ENCODE measurements around the gene IFI27L1.
"Not testable (repeated sequence)": the region's sequence is repeated elsewhere in the genome, so short reads cannot be mapped to it uniquely, and the experiment has no call there.

The IFI27L1 gene

DNA sequence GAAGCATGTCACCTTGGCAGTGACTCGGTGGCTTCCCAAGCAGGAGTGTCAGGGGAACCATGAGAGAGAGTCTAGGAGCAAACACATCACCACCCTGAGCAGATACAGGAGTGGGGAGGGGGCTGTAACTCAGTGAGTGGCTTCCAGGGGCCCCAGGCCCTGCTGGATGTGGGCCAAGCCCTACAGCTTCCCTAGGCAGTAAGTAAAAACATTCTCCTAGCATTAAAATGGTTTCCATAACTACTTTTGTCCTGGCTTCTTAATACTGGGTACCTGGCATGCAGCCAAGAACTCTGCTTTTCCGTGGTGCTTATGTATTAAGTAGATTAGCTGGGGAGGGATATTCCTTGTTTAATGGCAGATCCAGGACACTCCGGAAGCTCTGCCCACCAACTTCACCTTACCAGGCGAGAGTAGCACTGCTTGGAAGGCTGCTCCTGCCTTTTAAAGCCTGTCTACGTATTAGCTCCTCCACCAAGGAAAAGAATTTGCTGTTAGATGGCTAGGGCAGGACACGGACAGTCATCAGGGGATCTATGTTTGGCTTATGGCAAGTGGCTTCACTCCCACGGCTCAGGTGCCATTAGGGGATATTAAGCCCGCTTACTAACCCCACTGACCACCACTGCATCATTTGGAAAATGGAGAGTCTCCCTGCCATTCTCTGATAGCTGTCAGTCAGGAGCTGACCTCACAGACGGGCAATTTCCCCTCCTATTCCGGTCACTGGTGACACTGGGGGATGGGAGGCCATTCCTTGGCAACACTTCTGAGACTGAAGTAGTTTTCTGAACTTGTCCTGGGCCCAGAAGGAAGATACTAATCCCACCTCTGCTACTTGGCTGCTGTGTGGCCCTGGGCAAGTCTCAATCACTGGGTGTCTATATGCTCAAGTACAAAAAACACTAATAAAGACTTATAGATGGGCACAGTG is 32.2 kb upstream of the IFI27L1 start:
- DNase-seq, result peak; percentile 80

DNA sequence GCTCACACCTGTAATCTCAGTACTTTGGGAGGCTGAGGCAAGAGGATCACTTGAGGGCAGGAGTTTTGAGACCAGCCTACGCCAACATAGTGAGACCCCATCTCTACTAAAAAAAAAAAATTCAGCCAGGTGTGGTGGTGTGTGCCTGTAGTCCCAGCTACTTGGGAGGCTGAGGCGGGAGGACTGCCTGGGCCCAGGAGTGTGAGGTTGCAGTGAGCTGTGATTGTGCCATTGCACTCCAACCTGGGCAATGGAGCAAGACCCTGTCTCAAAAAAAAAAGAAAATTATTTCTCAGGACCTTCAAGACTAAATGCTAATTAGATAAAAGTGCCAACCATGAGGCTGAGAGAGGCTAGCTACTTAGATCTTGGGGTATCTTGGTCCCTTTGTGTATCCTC is 31.5 kb upstream of the IFI27L1 start:
- DNase-seq, result no peak

- no peak for DNase-seq
Observed at GRCh38 chr14:94050231-94050880, 30.8 kb upstream of the IFI27L1 start.

DNA sequence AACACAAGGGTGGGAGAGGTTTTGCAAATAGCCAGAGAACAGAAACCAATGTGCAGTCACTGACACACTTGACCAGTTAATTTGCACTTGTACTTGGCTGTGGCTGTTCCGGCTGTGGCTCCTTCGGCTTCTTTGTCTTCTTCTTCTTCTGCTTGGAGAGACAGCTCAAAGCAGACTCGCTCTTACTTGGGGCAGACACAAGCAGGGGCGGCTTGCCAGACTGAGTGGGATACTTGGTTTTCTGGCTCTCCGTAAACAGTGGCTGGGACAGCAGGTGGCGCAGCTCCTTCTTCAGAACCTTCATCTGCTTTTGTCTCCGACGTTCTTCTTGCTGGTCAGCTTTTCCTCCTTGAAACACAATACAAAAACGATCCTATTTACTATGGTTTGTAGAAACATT is 30.0 kb upstream of the IFI27L1 start:
- no peak for DNase-seq

- no peak for DNase-seq
Observed at GRCh38 chr14:94051779-94052178, 29.3 kb upstream of the IFI27L1 start.

DNA sequence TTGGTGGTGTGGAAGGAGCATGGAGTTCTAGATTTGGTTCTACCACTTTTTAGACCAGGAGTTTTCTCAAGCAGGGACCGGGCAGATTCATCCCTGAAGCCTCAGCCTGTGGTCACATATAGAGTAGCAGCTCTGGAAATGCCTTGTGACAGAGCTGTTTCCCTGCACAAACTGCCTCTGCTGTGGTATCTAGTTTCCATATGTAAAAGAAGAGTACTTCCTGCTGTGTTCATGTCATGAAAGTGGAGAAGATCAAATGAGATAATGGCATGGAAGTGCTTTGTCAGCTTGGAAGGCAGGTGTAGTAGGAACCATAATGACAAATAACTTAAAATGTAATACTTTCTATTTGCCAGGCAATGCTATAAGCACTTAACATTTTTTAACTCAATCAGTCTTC is 28.9 kb upstream of the IFI27L1 start:
- DNase-seq, result no peak

GRCh38 chr14:94052662-94053061 is 28.4 kb upstream of the IFI27L1 start:
- no peak for DNase-seq

DNA sequence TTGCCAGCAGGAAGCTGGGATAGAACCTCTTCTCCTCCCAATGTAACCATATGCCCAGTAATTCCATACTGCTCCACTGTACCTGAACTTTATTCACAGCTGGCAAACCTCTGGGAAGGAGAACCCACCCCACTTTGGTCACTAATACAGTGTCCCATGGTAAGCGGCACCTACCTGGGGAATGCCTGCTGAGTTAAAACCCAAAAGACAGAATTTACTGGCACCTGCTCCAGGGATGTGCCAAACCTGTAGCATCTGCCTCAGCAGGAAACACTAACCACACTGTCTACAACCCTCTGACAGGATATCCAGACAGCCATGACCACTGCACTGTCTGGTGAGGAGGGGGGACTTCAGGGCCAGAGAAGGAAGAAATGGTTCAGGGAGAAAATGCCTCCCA is 26.7 kb upstream of the IFI27L1 start:
- DNase-seq, result no peak

DNA sequence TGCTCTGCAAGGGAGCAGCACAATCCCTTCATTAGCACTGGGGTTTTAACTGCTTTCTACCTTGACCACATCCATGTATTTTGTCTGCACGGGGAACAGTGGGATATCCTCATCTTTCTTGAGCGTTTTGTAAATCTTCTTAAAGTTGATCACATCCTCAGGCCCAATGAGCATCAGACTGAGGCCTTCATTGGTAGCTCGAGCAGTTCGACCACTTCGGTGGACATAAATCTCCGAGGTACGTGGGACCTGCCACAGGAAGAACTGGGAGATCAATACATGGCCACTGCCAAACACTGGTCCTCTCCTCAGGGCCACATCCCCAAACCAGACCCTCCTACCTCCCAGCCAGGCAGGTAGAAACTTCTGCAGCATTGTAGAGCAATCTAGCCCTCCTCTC is 26.2 kb upstream of the IFI27L1 start:
- DNase-seq, result no peak

- DNase-seq, result no peak
Observed at GRCh38 chr14:94056579-94057308, 24.4 kb upstream of the IFI27L1 start.

DNA sequence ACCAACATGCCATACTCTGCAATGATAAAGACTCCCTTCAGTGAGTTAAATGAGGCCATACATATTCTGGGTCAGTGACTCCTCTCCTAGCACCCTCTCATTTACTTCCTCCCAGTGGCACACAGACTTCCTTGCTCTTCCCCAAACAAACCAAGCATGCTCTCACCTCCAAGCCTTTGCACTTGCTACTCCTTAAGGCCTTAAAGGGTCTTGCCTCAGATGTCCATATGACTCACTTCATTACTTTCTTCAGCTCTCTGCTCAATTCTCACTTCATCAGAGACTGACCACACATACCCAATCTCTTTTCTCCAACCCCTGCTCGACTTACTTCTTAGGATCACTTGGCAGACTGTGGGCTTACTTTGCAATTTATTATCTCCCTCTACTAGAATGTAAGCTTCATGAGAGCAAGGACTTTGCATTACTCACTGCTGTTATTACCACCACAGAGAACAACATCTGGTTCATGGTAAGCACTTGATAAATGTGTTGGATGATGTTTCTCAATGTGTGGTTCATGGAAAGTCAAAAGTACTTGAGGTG is 22.9 kb upstream of the IFI27L1 start:
- DNase-seq, result no peak

DNA sequence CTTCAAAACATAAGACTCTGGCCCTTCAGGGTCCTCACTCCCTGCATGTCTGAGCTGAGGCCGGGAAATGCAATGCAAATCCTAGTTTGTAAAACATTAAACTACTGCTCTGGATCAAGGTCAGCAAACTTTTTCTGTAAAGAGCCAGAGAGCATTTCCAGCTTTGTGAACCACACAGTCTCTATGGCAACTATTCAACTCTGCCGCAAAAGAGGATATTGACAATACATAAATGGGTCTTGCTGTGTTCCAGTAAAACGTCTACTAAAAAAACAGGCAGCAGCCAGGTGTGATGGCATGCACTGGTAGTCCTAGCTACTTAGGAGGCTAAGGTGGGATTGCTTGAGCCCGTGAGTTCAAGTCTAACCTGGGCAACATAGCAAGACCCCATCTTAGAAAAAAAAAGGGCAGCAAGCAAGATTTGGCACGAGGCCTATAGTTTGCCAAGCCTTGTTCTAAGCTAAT is 22.4 kb upstream of the IFI27L1 start:
- DNase-seq, result no peak

GRCh38 chr14:94059998-94060397 is 21.1 kb upstream of the IFI27L1 start:
- DNase-seq, result no peak

DNA sequence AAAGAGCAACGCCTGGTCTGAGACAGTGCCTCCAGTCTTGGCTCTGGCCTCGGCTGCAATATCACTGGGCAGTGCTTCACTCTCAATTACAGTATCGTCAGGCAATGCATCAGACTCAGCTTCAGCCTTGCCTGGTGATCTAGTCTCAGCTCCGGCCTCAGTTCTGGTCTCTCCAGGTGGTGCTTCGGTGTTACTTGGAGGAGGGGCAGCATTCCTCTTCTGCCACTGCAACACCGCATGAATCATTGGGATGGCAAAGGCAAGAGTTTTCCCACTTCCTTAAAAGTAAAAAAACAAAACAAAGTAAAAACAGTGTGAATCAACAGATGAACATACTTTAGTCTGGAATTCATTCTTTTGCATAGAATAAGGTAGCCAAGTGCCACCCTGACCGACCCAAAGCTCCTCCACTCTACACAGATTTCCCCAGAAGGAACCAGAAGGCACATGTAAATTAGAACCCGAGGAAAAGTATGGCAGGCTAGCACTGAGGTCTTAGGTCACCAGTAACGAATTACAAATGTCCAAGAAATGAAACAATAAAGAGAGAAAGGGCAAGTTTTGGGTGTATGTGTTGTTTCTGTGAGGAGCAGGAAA is 18.7 kb upstream of the IFI27L1 start:
- DNase-seq, result no peak

DNA sequence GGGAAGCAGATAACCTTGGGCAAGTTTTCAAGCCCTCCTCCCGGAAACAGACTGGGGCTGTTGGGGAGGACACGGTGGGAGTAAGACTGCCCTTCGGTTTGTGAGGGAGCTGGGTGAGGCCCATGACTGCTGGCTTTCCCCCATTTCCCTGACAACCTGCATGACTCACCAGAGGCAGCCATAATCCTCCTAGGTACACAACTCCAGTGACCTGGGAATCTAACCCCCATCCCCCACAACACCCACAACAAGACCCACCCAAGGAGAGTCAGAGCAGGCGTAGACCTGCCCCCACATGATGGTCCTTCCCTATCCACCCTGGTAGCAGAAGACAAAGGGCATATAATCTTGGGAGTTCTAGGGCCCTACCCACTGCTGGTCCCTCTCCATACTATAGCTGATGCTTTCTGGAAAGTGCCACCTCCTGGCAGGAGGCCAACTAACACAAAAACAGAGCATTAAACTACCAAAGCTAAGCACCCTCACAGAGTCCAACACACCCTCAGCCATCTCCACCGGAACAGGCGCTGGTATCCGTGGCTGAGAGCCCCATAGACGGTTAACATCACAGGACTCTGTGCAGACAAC is 14.9 kb upstream of the IFI27L1 start:
- DNase-seq, result peak; percentile 19

- DNase-seq, result not testable (repeated sequence)
Observed at GRCh38 chr14:94072076-94072475, 9.0 kb upstream of the IFI27L1 start.

DNA sequence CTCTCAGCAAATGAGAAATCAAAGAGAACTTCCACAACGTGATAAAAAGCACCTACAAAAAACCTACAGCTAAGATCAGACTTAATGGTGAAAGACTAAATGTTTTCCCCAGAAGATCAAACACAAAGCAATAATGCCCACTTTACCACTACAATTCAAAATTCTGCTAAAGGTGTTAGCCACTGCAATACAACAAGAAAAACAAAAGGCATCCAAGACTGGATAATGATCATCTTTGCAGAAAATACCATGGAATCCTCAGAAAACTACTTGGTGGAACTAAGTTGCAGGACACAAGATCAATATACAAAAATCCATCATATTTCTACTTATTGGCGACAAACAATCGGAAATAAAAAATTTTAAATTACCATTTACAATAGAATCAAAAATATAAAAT is 6.6 kb upstream of the IFI27L1 start:
- no peak for DNase-seq

DNA sequence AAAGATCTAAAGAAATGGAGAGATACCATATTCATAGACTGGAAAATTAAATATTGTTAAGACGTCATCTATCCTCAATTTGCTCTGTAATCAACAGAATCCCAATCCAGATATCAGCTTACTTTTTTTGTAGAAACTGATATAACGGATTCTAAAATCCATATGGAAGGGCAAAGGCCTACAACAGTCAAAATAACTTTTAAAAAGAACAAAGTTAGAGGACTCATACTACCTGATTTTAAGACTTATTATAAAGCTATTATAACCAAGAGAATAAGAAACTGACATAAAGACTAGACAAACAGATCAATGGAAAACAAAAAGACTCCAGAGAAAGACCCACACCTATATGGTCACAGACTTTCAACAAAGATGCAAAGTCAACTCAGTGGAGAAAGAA is 6.1 kb upstream of the IFI27L1 start:
- DNase-seq, result no peak

DNA sequence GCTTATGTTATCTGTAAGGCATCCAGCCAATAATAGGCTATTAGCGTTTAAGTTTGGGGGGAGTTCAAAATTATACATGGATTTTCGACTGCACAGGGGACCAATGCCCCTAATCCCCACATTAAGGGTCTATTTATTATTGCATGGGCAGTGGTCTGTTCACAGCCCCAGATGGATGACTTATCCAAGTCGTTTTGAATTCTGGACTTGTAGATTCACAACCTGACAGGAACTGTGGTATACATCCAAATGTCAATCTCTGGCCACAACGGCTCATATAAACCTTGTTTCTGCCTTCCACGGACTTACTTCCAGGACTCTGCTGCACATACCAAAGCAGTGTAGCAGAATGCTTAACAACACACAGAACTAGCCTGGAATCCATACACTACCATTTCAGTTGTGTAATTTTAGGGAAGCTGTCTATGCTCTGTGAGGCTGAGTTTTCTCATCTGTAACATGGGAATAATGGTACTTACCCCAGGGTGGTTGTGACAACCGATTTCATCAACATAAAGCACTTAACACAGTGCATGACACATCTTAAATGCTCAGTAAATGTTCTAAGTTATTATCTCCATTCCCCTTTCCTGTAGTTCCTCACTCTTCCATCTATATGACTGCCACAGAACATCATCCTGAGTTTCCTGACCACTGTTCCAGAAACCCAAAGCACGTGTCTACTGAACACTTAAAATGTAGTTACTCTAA is 3.8 kb upstream of the IFI27L1 start:
- DNase-seq, result no peak

- no peak for DNase-seq
Observed at GRCh38 chr14:94077823-94078222, 3.3 kb upstream of the IFI27L1 start.

DNA sequence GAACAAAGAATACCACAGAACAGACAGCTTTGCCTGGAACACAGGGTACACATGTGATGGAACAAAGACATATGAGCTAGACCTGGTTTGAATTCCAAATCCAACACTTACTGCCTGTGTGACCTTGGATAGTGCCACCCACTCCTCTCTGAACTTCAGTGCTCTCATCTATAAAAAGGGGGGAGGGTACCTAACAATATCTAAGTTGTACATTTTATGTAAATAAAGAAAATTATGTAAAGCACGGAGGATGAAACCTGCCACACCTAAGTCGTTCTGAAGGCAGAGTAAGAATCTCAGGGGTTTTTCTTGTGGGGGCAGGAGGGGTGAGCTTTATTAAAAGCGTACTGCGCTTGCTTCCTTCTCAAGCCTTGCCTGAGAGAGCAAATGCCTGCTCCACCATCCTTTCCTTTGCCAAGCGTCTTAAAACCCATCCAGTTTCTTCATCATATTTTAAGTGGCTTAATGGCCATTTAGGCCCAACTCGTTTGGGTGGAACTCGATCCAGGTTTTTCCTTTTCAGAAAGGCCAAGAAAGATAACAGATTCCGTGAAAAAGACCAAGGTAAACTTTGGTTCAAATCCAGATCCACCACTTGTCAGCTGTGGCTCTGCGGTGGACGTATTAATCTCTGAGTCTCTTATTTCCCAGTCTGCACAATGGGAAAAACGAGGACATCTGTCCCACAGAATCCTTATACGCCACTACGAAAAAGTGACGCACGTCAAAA is 1.1 kb upstream of the IFI27L1 start:
- no peak for DNase-seq

Measured in NCI-H748 treated with DMSO at 0.1 percent for 48 hours (cell line).